ENCODE data around the gene LEPROT.
"Not testable (repeated sequence)": the region's sequence is repeated elsewhere in the genome, so short reads cannot be mapped to it uniquely, and the experiment has no call there.

LEPROT gene

GRCh38 chr1:65441464-65441863 is 21.0 kb downstream of the LEPROT start:
- DNase-seq, result no peak

- no peak for DNase-seq
Measured at GRCh38 chr1:65442442-65442841, 22.0 kb downstream of the LEPROT start.

DNA sequence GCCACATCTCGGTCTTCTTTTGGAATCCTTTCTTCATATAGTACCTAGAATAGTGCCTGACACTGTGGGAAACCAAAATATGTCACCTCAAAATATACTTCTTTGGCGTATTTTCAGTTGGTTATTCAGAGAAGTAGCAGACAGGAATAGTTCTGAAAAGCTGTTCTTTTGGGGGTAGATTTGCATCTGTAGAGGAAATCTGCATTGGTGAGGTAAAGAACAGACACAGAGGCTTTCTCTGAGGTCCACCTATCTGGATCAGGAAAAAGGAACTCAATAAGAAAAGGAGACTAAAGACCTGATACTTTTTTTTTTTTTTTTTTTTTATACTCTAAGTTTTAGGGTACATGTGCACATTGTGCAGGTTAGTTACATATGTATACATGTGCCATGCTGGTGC is 23.2 kb downstream of the LEPROT start:
- DNase-seq, result no peak

DNA sequence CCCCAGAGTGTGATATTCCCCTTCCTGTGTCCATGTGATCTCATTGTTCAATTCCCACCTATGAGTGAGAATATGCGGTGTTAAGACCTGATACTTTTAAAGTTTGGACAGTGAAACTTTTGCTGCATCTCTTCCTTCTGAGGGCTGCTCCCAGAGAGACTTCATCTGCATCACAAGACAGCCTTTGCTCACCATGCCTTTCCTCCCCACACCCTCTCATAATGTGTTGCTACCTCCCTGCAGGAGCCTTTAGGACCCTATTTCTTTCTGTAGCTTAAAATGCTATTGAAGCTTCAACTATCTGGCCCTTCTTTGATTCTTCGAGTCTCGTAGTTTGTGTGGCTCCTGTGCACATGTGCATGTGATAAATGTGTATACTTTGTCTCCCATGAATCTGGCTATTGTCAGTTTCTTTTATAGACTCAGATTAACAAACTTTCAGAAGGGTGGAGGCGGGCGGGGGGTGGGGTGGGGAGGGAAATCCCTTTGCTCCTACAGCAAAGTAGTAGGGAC is 23.7 kb downstream of the LEPROT start:
- DNase-seq, result no peak

- no peak for DNase-seq
Measured at GRCh38 chr1:65445837-65446236, 25.4 kb downstream of the LEPROT start.

DNA sequence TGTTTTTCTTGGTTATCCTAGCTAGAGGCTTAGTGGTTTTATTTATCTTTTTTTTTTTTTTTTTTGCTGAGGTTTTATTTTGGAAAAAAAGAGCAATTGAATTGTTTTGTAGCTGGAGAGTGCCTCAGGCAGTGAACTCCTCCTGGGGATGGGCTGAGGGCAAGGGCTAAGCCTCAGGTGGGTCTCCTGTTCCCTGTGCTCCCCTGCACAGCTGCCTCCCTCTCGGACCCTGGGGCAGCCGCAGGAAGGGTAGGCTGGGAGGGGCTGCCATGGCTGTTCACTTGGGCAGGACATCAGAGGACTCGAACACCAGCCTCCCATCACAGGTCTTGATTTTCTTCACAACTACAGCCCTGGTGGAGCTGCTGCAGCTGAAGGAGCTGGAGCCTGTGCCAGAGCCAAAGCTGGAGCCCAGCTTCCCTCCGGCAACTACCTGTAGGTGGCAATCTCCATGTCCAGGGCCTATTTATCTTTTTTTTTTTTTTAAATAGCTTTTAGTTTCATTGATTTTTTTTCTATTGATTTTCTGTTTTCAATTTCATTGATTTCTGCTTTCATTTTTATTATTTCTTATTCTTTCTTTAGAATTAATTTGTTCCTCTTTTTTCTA is 28.9 kb downstream of the LEPROT start:
- no peak for DNase-seq

DNA sequence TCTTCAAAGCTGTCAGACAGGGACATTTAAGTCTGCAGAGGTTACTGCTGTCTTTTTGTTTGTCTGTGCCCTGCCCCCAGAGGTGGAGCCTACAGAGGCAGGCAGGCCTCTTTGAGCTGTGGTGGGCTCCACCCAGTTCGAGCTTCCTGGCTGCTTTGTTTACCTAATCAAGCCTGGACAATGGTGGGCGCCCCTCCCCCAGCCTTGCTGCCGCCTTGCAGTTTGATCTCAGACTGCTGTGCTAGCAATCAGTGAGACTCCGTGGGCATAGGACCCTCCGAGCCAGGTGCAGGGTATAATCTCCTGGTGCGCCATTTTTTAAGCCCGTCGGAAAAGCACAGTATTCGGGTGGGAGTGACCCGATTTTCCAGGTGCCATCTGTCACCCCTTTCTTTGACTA is 35.2 kb downstream of the LEPROT start:
- not testable (repeated sequence) for DNase-seq

- DNase-seq, result no peak
Measured at GRCh38 chr1:65456481-65456880, 36.0 kb downstream of the LEPROT start.

DNA sequence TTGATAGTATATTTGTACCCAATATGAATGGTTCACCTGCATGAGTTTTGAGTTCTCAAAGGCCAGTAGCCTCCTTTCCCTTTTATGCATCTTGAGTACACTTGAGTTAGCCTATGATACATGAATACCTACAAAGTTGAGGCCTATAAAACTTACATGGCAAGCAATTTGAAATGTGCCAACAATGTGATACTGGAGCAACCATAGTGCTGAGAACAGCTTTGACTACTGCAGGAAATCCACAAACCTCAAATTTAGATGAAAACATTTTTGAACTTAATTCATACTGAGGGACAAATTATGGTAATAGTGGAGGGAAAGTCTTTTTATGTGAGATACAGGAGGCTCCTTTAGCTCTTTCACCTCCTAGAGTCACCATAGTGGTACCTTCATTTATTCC is 37.4 kb downstream of the LEPROT start:
- DNase-seq, result no peak

DNA sequence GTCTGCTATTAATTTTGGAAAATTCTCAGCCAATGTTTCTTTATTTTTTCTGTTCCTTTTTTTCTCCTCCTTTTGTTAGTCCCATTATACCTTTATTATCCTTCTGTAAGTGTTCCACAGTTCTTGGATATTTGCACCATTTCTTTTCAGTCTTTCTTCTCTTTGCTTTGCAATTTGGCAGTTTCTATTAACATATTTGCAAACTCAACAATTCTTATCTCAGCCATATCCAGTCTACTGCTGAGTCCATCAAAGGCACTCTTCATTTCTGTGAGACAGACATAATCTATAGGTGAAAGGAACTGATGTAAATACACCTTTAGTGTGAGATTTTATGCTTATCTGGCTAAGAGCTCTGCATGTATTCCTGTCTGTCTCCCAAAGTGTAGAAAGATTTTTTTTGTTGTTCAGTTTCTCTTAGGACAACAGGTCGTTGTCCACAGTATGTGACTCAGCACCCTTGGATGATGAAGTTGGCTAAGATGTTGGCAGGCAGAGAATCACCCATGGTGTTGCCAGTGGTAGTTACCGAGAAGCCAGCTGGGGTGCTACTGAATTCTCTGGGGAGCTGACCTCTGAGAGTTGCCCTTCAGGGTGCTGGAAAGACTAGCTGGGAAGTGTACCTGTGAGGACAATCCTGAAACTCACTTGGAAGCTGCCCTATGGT is 38.4 kb downstream of the LEPROT start:
- DNase-seq, result no peak

DNA sequence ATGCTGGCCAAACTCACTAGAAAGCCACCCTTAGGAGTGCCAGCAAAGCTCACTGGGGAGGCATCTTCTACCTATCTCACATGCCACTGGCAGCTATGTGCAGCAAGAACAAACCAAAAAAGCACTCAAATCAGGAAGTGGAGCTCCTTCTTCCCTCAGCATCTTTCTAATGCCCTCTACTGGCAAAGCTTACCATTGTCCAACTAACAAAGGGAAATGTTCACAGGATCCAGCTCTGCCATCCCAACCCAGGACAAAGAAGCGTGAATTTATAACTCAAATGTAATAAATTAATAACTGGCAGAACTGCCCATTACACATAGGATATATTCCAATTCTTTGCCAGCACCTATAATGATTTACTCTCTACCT is 38.9 kb downstream of the LEPROT start:
- DNase-seq, result no peak

- not testable (repeated sequence) for DNase-seq
Measured at GRCh38 chr1:65465837-65466236, 45.4 kb downstream of the LEPROT start.

GRCh38 chr1:65467536-65467935 is 47.1 kb downstream of the LEPROT start:
- no peak for DNase-seq

DNA sequence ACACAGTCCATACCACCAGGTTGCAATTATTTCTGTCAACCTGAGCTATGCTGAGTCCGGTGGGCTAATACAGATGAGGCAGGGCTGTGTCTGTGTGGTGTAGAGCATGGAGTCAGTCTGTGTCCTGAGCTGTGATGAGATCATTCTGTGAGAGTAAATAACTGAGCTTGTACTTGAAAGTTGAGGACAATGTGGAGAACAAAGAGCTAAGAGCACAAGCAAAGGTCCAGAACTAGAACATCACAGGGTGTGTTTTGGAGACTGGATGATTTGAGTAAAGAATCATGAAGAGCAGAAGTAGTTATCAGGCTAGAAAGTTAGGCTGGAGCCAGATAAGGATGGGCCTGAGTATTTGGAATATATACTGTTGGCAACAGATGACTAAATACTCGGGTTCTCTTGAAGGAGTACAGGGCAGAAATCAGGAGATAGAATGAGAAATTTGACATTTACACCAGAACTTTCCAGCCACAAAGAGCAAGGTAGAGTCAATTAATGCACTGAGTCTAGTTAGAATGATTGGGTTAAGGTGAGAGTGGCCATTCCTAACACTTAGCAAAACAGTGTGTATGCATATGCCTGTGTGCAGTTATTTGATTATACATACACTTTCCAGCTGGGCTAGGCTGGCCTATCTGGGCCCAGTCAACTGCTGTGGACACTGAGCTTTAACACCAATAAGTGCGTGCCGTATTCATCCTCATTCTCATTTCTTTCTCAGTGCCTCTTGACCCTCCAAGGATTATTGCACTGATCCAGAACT is 48.8 kb downstream of the LEPROT start:
- DNase-seq, result no peak

DNA sequence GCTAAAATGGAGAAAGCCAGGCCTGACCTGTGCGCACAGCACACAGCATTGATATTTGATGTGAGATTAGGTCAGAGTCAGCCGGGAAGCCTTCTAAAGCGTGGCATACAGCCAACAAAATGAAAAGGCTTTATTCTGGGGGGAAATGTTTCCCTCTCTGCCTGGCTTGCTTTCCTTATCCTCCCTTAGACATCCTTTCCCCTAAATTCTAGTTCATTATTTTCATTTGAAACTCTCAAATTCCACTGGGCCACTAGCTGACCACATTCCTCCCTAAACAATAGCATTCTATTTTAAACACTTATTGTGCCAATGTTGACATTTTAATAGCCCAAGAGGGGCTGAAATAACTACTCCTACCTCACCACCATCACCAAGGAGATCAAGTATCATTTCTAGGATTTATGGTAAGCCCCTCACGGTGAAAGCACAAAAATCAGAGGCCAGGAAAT is 49.4 kb downstream of the LEPROT start:
- DNase-seq, result no peak

GRCh38 chr1:65470766-65471165 is 50.3 kb downstream of the LEPROT start:
- DNase-seq, result no peak

DNA sequence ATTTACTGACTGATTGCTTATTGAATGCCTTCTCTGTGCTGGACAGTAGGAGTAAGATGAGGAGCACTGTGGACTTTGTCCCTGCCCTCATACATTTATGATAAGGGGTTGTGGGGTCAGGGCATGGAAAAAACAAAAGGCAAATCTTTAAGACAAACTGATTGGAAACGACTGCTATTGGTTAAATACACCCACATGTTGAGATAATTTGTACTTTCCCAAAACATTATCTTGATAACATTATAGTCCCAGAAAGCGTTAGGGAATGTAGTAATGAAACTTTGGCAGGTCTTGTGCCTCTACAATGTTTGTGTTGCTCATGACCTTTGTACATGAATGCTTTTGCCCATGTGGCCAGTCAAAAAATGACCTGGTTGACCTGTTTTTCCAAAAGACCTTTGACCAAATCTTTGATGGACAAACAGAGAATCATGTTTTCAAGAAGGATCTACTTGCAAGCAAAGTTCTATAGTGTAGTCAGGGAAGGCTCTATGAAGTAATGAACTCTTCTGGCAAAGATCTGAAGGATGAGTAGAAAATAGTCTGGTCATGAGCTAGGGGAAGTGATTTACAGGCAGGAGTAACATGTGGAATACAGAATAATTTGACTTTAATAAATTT is 50.9 kb downstream of the LEPROT start:
- DNase-seq, result no peak

- no peak for DNase-seq
Measured at GRCh38 chr1:65471861-65472332, 51.4 kb downstream of the LEPROT start.

GRCh38 chr1:65476327-65476726 is 55.9 kb downstream of the LEPROT start:
- DNase-seq, result no peak

DNA sequence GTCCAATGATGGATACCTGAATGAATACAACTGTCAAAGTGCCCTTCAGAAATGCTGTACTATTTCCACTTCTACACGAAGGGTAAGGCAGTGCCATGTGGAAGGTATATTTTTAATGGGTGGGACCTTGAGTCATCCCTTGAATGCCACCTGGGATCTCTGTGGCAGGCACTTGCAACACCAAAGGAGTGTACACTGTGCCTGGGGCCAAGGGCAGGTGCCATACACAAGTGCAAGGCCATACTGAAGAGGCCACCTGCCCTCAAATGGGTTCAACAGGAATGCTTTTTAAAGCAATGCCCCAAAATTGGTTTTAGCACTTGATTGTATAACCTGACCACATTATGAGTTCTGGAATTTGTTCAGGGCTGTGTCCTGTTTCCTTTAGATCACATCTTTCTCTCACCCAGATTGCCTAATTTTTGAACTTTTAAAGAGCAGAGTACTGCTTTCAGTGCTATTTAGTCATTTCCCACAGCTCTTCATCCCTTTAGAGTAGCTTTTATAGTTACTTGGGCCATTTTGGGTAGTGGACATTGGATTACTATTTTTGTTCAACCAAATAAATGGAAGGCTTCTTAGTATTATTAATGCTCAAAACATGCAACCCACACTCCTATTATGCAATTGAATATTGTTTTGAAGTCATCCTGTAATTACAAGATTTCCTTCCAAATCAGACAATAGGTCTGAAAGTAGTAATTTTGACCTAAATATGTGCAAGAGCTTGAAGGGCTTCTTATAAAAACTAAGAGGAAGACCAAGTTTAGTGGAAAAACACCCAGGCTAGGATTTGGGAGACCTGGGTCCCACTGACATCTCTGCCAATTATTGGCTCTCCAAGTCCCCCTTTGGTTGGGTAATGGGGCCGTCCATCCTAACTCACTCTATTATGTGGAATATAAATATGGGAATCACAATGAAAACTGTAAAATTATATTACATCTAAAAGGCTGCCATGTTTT is 57.2 kb downstream of the LEPROT start:
- DNase-seq, result no peak

DNA sequence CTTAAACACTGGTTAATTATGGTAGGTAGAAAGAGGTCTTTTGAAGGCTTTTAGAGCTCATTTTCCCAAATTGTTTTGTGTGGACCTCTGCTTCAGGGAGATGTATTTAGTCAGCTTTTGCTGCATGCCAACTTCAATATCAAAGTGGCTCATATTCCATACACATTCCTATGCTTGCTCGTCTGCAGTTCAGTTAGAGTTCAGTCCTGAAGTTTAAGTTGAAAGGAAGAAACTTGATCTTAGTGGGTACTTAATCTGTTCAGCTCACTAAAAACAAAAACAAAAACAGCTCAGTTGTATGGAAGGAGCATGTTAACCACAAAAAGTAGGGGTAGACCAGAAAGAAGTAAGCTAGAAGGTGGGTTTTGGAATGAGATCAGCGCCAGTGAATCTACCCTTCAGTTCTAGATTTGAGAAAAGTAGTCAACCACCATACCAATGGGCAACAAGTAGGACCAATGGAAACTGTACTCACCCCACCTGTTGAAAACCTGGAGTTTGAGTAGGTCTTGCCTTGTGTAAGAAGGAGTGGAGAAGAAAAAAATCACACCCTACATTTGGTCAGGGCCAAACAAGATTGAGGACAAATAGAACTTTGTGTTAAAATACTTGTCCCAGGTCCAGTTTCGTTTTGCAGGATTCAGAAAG is 58.0 kb downstream of the LEPROT start:
- DNase-seq, result no peak
